GM10847 (cell line): ENCODE data around the gene ZNF780A.

Experiments used
- POLR2A ChIP-seq: IDR thresholded peaks from 2 replicates; pipeline ENCODE4 v1.6.1; 2011; ENCODE audit not compliant: insufficient read length; ENCODE audit errors: extremely low read depth

ZNF780A gene

GRCh38 chr19:40026597-40026970, 64.2 kb downstream of the ZNF780A start:
- TF ChIP-seq POLR2A, result no peak

GRCh38 chr19:40025938-40026596, 64.7 kb downstream of the ZNF780A start:
- no peak for TF ChIP-seq POLR2A

- no peak for TF ChIP-seq POLR2A
These were observed 66.8 kb downstream of the ZNF780A start for GRCh38 chr19:40023969-40024368.
